ENCODE measurements around the gene CIAO2B. TPM values are rescaled to one million over a fixed set of nuclear protein-coding genes. Genes with fewer than 3 reads are reported as not detected.
"Not testable (repeated sequence)": the region's sequence is repeated elsewhere in the genome, so short reads cannot be mapped to it uniquely, and the experiment has no call there.

CIAO2B gene
- total and polyA plus RNA-seq, 4 experiments from 2014 or later: 72.7 to 150 (median 102) TPM

GRCh38 chr16:66898933-66899309 is 35.3 kb downstream of the CIAO2B start:
- CTCF ChIA-PET (ENCODE audit: partially characterized antibody): no interaction called here
- Histone ChIP-seq H3K27ac (ENCODE audit: low read depth, low read length) (no peak overlapping the region), H3K4me3 (ENCODE audit: low read length in 2 of 2) (no peak overlapping the region), H3K36me3 (ENCODE audit: insufficient read depth, low read length) (no peaks in the 10 kb centered on the region), H3K27me3 (ENCODE audit: insufficient read depth, low read length) (no peaks in the 10 kb centered on the region), H3K9me3 (ENCODE audit: control insufficient read depth in 1 of 2, low read length in 2 of 2) (no peaks in the 10 kb centered on the region), H3K4me1 (ENCODE audit: insufficient read depth, low read length) (no peaks in the 10 kb centered on the region)
- peaks cover 0 to 5% (median 4%) of the 10 kb centered on the region in 4 donors for H3K4me1 Mint-ChIP-seq
- H3K27ac Mint-ChIP-seq: no peak overlapping the region
- POLR2A ChIA-PET (ENCODE audit: partially characterized antibody): no interaction called here
- no peaks in the 10 kb centered on the region for H3K27me3 Mint-ChIP-seq
- H3K4me3 Mint-ChIP-seq: no peak overlapping the region
- no peaks in the 10 kb centered on the region for H3K9me3 Mint-ChIP-seq
- intact Hi-C loops (cut with micrococcal nuclease): no loop called here
- H3K36me3 Mint-ChIP-seq: no peaks in the 10 kb centered on the region
- no peak for DNase-seq

- no peaks in the 10 kb centered on the region for H3K36me3 Mint-ChIP-seq
- H3K4me3 Mint-ChIP-seq: no peak overlapping the region
- H3K27ac ChIP-seq (ENCODE audit: low read depth, low read length): no peak overlapping the region
- DNase-seq: no peak
- H3K9me3 ChIP-seq (ENCODE audit: control insufficient read depth in 1 of 2, low read length in 2 of 2): no peaks in the 10 kb centered on the region
- CTCF ChIA-PET (ENCODE audit: partially characterized antibody): no interaction called here
- no peaks in the 10 kb centered on the region for H3K9me3 Mint-ChIP-seq
- H3K27me3 ChIP-seq (ENCODE audit: insufficient read depth, low read length): no peaks in the 10 kb centered on the region
- POLR2A ChIA-PET (ENCODE audit: partially characterized antibody): no interaction called here
- peak overlapping the region in 1 of 7 donors; percentile 62 for H3K27ac Mint-ChIP-seq
- no peak overlapping the region for H3K4me3 ChIP-seq (ENCODE audit: low read length in 2 of 2)
- H3K27me3 Mint-ChIP-seq: no peaks in the 10 kb centered on the region
- H3K4me1 ChIP-seq (ENCODE audit: insufficient read depth, low read length): peaks cover under 1% of the 10 kb centered on the region
- intact Hi-C loops (cut with micrococcal nuclease): no loop called here
- no peaks in the 10 kb centered on the region for H3K36me3 ChIP-seq (ENCODE audit: insufficient read depth, low read length)
- H3K4me1 Mint-ChIP-seq: peaks cover under 1 to 6% (median 5%) of the 10 kb centered on the region in 4 donors
These were observed 36.0 kb downstream of the CIAO2B start for GRCh38 chr16:66898207-66898606.

GRCh38 chr16:66896682-66897081 is 37.5 kb downstream of the CIAO2B start:
- Mint-ChIP-seq H3K4me1 (peaks cover 3 to 12% (median 9%) of the 10 kb centered on the region in 4 donors), H3K4me3 (peak overlapping the region in 1 of 8 donors; percentile 11)
- H3K4me3 ChIP-seq (ENCODE audit: low read length in 2 of 2); H3K4me1 ChIP-seq (ENCODE audit: insufficient read depth, low read length); H3K27me3 Mint-ChIP-seq; intact Hi-C loops (cut with micrococcal nuclease); H3K36me3 Mint-ChIP-seq; H3K36me3 ChIP-seq (ENCODE audit: insufficient read depth, low read length); H3K27ac ChIP-seq (ENCODE audit: low read depth, low read length); H3K9me3 ChIP-seq (ENCODE audit: control insufficient read depth in 1 of 2, low read length in 2 of 2); DNase-seq; H3K27me3 ChIP-seq (ENCODE audit: insufficient read depth, low read length); H3K9me3 Mint-ChIP-seq; H3K27ac Mint-ChIP-seq; POLR2A ChIA-PET (ENCODE audit: partially characterized antibody): not testable (repeated sequence)
- CTCF ChIA-PET (ENCODE audit: partially characterized antibody): interaction anchor here (2.1 kb wide), 1 partner anchor 14 kb away, joined by 6 read pairs; no protein-coding TSS in a partner anchor

GRCh38 chr16:66895999-66896398 is 38.2 kb downstream of the CIAO2B start:
- H3K27ac ChIP-seq (ENCODE audit: low read depth, low read length): no peak overlapping the region
- Mint-ChIP-seq H3K36me3 (peaks cover 0 to 3% of the 10 kb centered on the region in 2 donors), H3K27me3 (no peaks in the 10 kb centered on the region), H3K4me3 (no peak overlapping the region), H3K9me3 (no peaks in the 10 kb centered on the region), H3K27ac (peak overlapping the region in 1 of 7 donors; percentile 38), H3K4me1 (peaks cover 3 to 12% (median 9%) of the 10 kb centered on the region in 4 donors)
- no peaks in the 10 kb centered on the region for H3K27me3 ChIP-seq (ENCODE audit: insufficient read depth, low read length)
- POLR2A ChIA-PET (ENCODE audit: partially characterized antibody): no interaction called here
- H3K4me3 ChIP-seq (ENCODE audit: low read length in 2 of 2): no peak overlapping the region
- H3K9me3 ChIP-seq (ENCODE audit: control insufficient read depth in 1 of 2, low read length in 2 of 2): no peaks in the 10 kb centered on the region
- intact Hi-C loops (cut with micrococcal nuclease): loop anchor here (2.0 kb wide), 1 partner anchor 59 kb away; no protein-coding TSS in a partner anchor
- peaks cover 3% of the 10 kb centered on the region for H3K4me1 ChIP-seq (ENCODE audit: insufficient read depth, low read length)
- no peaks in the 10 kb centered on the region for H3K36me3 ChIP-seq (ENCODE audit: insufficient read depth, low read length)
- DNase-seq: no peak
- CTCF ChIA-PET (ENCODE audit: partially characterized antibody): interaction anchor here (0.8 to 2.1 kb wide), 4 partner anchors 11 to 48 kb away, joined by 3 to 6 read pairs (median 3); no protein-coding TSS in a partner anchor

GRCh38 chr16:66895689-66895979 is 38.6 kb downstream of the CIAO2B start:
- POLR2A ChIA-PET (ENCODE audit: partially characterized antibody): interaction anchor here (0.8 kb wide), 1 partner anchor 15 kb away, joined by 3 read pairs; the partner anchor contains the start of gene PDP2
- H3K4me3 Mint-ChIP-seq: no peak overlapping the region
- no peak for DNase-seq
- intact Hi-C loops (cut with micrococcal nuclease): loop anchor here (2.0 kb wide), 1 partner anchor 59 kb away; no protein-coding TSS in a partner anchor
- H3K4me1 Mint-ChIP-seq: peaks cover 3 to 12% (median 9%) of the 10 kb centered on the region in 4 donors
- no peaks in the 10 kb centered on the region for H3K27me3 Mint-ChIP-seq
- Histone ChIP-seq H3K4me3 (ENCODE audit: low read length in 2 of 2) (no peak overlapping the region), H3K27me3 (ENCODE audit: insufficient read depth, low read length) (no peaks in the 10 kb centered on the region), H3K9me3 (ENCODE audit: control insufficient read depth in 1 of 2, low read length in 2 of 2) (no peaks in the 10 kb centered on the region), H3K27ac (ENCODE audit: low read depth, low read length) (no peak overlapping the region), H3K4me1 (ENCODE audit: insufficient read depth, low read length) (peaks cover 3% of the 10 kb centered on the region), H3K36me3 (ENCODE audit: insufficient read depth, low read length) (no peaks in the 10 kb centered on the region)
- H3K9me3 Mint-ChIP-seq: no peaks in the 10 kb centered on the region
- H3K27ac Mint-ChIP-seq: peak overlapping the region in 2 of 7 donors; percentile 17 to 46
- CTCF ChIA-PET (ENCODE audit: partially characterized antibody): interaction anchor here (0.7 to 2.1 kb wide), 10 partner anchors 10 to 65 kb away, joined by 3 to 10 read pairs (median 3); partner anchors contain the start of genes NAE1 and PDP2
- H3K36me3 Mint-ChIP-seq: peaks cover 0 to 4% of the 10 kb centered on the region in 2 donors

GRCh38 chr16:66894948-66895688 is 39.1 kb downstream of the CIAO2B start:
- CTCF ChIA-PET (ENCODE audit: partially characterized antibody): interaction anchor here (0.7 to 2.1 kb wide), 11 partner anchors 9 to 65 kb away, joined by 3 to 10 read pairs (median 3); partner anchors contain the start of genes NAE1 and PDP2

GRCh38 chr16:66894055-66894454 is 40.1 kb downstream of the CIAO2B start:
- Mint-ChIP-seq H3K36me3 (peaks cover 0 to 4% of the 10 kb centered on the region in 2 donors), H3K4me1 (peaks cover 3 to 12% (median 9%) of the 10 kb centered on the region in 4 donors), H3K27ac (peak overlapping the region in 1 of 7 donors; percentile 42), H3K4me3 (no peak overlapping the region), H3K27me3 (no peaks in the 10 kb centered on the region), H3K9me3 (no peaks in the 10 kb centered on the region)
- no peak overlapping the region for H3K27ac ChIP-seq (ENCODE audit: low read depth, low read length)
- no peaks in the 10 kb centered on the region for H3K36me3 ChIP-seq (ENCODE audit: insufficient read depth, low read length)
- no peak for DNase-seq
- CTCF ChIA-PET (ENCODE audit: partially characterized antibody): interaction anchor here (0.8 to 2.0 kb wide), 5 partner anchors 12 to 64 kb away, joined by 3 to 10 read pairs (median 4); partner anchors contain the start of genes NAE1 and PDP2
- no peaks in the 10 kb centered on the region for H3K27me3 ChIP-seq (ENCODE audit: insufficient read depth, low read length)
- H3K4me1 ChIP-seq (ENCODE audit: insufficient read depth, low read length): peaks cover 3% of the 10 kb centered on the region
- H3K9me3 ChIP-seq (ENCODE audit: control insufficient read depth in 1 of 2, low read length in 2 of 2): no peaks in the 10 kb centered on the region
- POLR2A ChIA-PET (ENCODE audit: partially characterized antibody): no interaction called here
- H3K4me3 ChIP-seq (ENCODE audit: low read length in 2 of 2): no peak overlapping the region
- intact Hi-C loops (cut with micrococcal nuclease): loop anchor here (2.0 kb wide), 1 partner anchor 61 kb away; no protein-coding TSS in a partner anchor

More at GRCh38 chr16:66894948-66895688, 39.1 kb downstream of the CIAO2B start:
- Mint-ChIP-seq H3K27me3 (no peaks in the 10 kb centered on the region), H3K9me3 (no peaks in the 10 kb centered on the region), H3K27ac (peak overlapping the region in 3 of 7 donors; percentile 14 to 78 (median 42)), H3K4me1 (peaks cover 3 to 12% (median 9%) of the 10 kb centered on the region in 4 donors), H3K36me3 (peaks cover 0 to 4% of the 10 kb centered on the region in 2 donors), H3K4me3 (no peak overlapping the region)
- POLR2A ChIA-PET (ENCODE audit: partially characterized antibody): interaction anchor here (0.8 kb wide), 1 partner anchor 15 kb away, joined by 3 read pairs; the partner anchor contains the start of gene PDP2
- Histone ChIP-seq H3K36me3 (ENCODE audit: insufficient read depth, low read length) (no peaks in the 10 kb centered on the region), H3K4me1 (ENCODE audit: insufficient read depth, low read length) (peaks cover 3% of the 10 kb centered on the region), H3K4me3 (ENCODE audit: low read length in 2 of 2) (no peak overlapping the region), H3K9me3 (ENCODE audit: control insufficient read depth in 1 of 2, low read length in 2 of 2) (no peaks in the 10 kb centered on the region), H3K27ac (ENCODE audit: low read depth, low read length) (no peak overlapping the region), H3K27me3 (ENCODE audit: insufficient read depth, low read length) (no peaks in the 10 kb centered on the region)
- intact Hi-C loops (cut with micrococcal nuclease): loop anchor here (2.0 kb wide), 1 partner anchor 60 kb away; no protein-coding TSS in a partner anchor
- DNase-seq: peak; percentile 42 to 61 (median 53)
